Measurements from ENCODE around the gene BRD3. TPM values are rescaled to one million over a fixed set of nuclear protein-coding genes. Genes with fewer than 3 reads are reported as not detected.
"Not testable (repeated sequence)": the region's sequence is repeated elsewhere in the genome, so short reads cannot be mapped to it uniquely, and the experiment has no call there.

BRD3 gene
- total RNA-seq, 1 donor from 2014 or later, result 72.4 TPM

GRCh38 chr9:133991964-133992779 is 75.7 kb downstream of the BRD3 start, which contains the start of gene VAV2:
Gene VAV2 (minus strand): TSS chr9:133992324. CDS start chr9:133992278, 46 bp downstream.
- Mint-ChIP-seq H3K4me1 (ENCODE audit: unreplicated experiment) (peaks cover 13% of the 10 kb centered on the region), H3K27ac (peak within 1 kb of the TSS; percentile 88), H3K4me3 (peak within 1 kb of the TSS; percentile 94), H3K36me3 (no peaks in the 10 kb centered on the region), H3K27me3 (no peaks in the 10 kb centered on the region), H3K9me3 (no peaks in the 10 kb centered on the region)
- no peak for TF ChIP-seq CTCF (conservative IDR thresholded peaks at IDR 0.05)
- no peak for DNase-seq (ENCODE audit: extremely low spot score, unreplicated experiment)

DNA sequence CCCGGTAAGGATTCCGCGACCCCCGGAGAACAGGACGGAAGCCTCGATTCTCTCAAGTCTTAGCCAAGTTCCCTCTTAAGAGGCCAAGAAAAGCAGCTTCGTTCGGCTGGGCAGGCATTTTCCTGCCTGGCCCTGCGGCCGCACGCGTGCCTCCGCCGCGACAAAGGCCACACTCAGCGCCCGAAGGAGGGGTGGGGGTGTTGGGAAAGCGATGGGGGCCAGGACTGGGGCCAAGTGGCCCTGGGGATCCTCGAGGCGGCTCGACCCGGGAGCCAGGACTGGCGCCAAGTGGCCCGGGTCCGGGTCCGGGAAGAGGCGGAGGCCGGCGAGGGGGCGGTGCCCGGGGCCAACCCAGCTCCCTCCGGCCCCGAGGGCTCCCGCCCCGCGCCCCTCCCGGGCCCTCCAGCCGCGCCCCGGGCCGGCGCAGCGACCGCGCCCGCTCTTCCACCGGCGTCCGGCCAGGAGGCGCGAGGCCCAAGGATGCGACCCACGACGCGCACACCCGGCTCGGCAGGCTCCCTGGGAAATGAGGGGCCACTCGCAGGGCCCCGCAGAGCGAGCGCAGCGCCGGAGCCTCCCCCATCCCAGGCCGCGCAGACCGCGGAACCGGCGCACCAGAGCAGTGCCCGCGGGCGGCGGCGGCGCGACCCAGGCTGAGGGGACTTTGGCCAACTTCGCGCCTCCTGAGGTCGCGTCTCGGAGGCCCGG is 76.5 kb downstream of the BRD3 start:
- H3K4me1 Mint-ChIP-seq (ENCODE audit: unreplicated experiment), result peaks cover 19% of the 10 kb centered on the region
- TF ChIP-seq CTCF (conservative IDR thresholded peaks at IDR 0.05), result no peak
- peaks cover under 1% of the 10 kb centered on the region for H3K36me3 Mint-ChIP-seq
- peak overlapping the region; percentile 88 for H3K27ac Mint-ChIP-seq
- no peaks in the 10 kb centered on the region for H3K27me3 Mint-ChIP-seq
- peak overlapping the region; percentile 94 for H3K4me3 Mint-ChIP-seq
- H3K9me3 Mint-ChIP-seq, result no peaks in the 10 kb centered on the region
- no peak for DNase-seq (ENCODE audit: extremely low spot score, unreplicated experiment)

- peak overlapping the region; percentile 88 for H3K27ac Mint-ChIP-seq
Measured at GRCh38 chr9:133990366-133991213, 77.2 kb downstream of the BRD3 start.

DNA sequence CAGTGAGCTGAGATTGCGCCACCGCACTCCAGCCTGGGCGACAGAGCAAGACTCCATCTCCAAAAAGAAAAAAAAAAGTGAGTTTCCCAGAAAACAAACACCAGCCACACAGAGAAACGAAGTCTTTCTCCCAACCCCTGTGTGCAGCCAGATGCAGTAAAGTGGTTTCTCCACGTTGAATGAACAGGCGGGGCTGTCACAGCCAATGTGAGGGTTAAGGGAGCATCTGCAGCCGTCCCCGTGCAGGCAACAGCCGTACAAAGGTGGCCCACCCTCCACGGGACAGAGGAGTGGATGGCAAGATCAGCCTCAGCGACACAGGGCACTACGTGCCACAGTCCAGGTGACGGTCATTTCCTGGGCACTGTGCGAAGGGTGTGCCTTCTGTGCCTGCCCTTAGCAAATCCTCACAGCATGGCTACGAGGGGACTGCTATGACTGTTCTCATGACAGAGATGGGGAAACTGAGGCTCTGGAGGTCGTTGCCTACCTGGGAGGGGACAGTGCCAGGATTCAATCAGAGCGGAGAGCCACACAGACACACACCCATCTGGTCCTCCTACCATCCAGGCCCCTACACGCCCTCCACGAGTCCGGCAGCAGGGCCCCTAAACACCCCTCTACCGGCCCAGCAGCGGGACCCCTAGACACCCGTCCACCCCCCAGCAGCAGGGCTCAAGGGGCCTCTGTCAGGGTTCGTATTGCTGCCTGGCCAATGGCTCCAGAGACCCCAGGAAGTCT is 78.0 kb downstream of the BRD3 start:
- no peaks in the 10 kb centered on the region for H3K9me3 Mint-ChIP-seq
- DNase-seq (ENCODE audit: extremely low spot score, unreplicated experiment), result no peak
- H3K27me3 Mint-ChIP-seq, result no peaks in the 10 kb centered on the region
- H3K36me3 Mint-ChIP-seq, result peaks cover 4% of the 10 kb centered on the region
- peaks cover 29% of the 10 kb centered on the region for H3K4me1 Mint-ChIP-seq (ENCODE audit: unreplicated experiment)
- peak overlapping the region; percentile 94 for H3K4me3 Mint-ChIP-seq
- no peak for TF ChIP-seq CTCF (conservative IDR thresholded peaks at IDR 0.05)
- peak overlapping the region; percentile 82 for H3K27ac Mint-ChIP-seq

More at GRCh38 chr9:133990366-133991213, 77.2 kb downstream of the BRD3 start:
- peaks cover 4% of the 10 kb centered on the region for H3K36me3 Mint-ChIP-seq
- DNase-seq (ENCODE audit: extremely low spot score, unreplicated experiment), result no peak
- peak overlapping the region; percentile 94 for H3K4me3 Mint-ChIP-seq
- H3K4me1 Mint-ChIP-seq (ENCODE audit: unreplicated experiment), result peaks cover 27% of the 10 kb centered on the region
- H3K9me3 Mint-ChIP-seq, result no peaks in the 10 kb centered on the region
- TF ChIP-seq CTCF (conservative IDR thresholded peaks at IDR 0.05), result no peak
- no peaks in the 10 kb centered on the region for H3K27me3 Mint-ChIP-seq

DNA sequence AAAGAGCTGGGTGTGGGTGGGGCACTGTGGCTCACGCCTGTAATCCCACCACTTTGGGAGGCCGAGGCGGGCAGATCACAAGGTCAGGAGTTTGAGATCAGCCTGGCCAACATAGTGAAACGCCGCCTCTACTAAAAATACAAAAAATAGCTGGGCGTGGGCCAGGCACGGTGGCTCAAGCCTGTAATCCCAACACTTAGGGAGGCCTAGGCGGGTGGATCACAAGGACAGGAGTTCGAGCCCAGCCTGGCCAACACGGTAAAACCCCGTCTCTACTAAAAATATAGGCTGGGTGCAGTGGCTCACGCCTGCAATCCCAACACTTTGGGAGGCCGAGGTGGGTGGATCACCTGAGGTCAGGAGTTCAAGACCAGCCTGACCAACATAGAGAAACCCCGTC is 79.1 kb downstream of the BRD3 start:
- H3K9me3 Mint-ChIP-seq; H3K27ac Mint-ChIP-seq; DNase-seq (ENCODE audit: extremely low spot score, unreplicated experiment); H3K36me3 Mint-ChIP-seq; H3K4me3 Mint-ChIP-seq; H3K27me3 Mint-ChIP-seq: not testable (repeated sequence)
- H3K4me1 Mint-ChIP-seq (ENCODE audit: unreplicated experiment), result peaks cover 32% of the 10 kb centered on the region
